GM10248 (cell line): ENCODE measurements around the gene EIF4B.
"Not testable (repeated sequence)": the region's sequence is repeated elsewhere in the genome, so short reads cannot be mapped to it uniquely, and the experiment has no call there.

Source experiments
- CTCF ChIA-PET: fragments of 300-600 bp; sonication (Branson Sonifier 250); formaldehyde crosslinking; extraction: SDS; loops from one replicate; lab custom pipeline; 2021; ENCODE audit warnings: antibody characterized with exemption; lab: Yijun Ruan, JAX
- POLR2A ChIA-PET: fragments of 350-650 bp; sonication (Branson Sonifier 250); formaldehyde crosslinking; extraction: SDS; loops from one replicate; lab custom pipeline; 2020; ENCODE audit warnings: antibody characterized with exemption; lab: Yijun Ruan, JAX
- DNase-seq: peaks from one replicate; pipeline ENCODE4 v3.0.0; 2012; ENCODE audit errors: extremely low spot score
- TF ChIP-seq, protein P1 (sequence below): IDR thresholded peaks from 2 replicates; pipeline ENCODE4 v1.5.1; 2012; ENCODE audit warnings: mild to moderate bottlenecking, low read depth; ENCODE audit errors: extremely low read depth, missing control alignments, control extremely low read depth

Gene EIF4B

DNA sequence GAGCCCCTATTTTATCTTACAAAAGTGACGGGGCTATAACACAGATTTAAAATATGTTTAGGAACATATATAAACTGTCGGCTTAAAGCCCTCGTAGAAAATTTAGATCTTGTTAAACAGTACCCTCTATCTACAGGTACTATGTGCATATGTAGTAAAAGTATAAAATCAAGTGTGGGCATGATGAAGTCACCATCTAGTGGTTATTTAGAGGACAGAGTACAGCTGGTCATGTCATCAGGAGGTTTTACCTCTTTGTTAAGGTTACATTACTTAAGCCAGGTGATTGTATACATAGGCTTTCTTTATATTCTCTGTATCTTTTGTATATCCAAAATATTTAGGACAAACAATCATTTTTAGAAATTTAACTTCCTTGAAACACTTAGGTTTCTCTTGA lies 25.4 kb downstream of the EIF4B start:
- ChIA-PET CTCF (interaction anchor here (1.0 to 1.5 kb wide), 3 partner anchors 15 to 147 kb away, joined by 3 to 9 read pairs (median 3); no protein-coding TSS in a partner anchor), POLR2A (no interaction called here)

DNA sequence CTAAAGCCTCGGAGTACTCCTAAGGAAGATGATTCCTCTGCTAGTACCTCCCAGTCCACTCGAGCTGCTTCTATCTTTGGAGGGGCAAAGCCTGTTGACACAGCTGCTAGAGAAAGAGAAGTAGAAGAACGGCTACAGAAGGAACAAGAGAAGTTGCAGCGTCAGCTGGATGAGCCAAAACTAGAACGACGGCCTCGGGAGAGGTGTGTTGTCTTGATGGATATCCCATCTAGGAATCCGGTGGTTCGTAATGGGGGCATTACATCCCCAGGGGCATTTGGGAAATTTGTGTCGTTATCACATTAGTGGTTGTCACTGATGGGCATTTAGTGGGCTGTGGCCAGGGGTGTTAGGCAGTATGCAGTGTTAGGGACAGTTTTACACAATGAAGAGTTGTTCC lies 27.6 kb downstream of the EIF4B start:
- ChIA-PET CTCF (interaction anchor here (0.9 to 1.9 kb wide), 2 partner anchors 13 to 65 kb away, joined by 3 to 6 read pairs; no protein-coding TSS in a partner anchor), POLR2A (interaction anchor here (0.5 kb wide), 1 partner anchor 20 kb away, joined by 4 read pairs; no protein-coding TSS in a partner anchor)
- not testable (repeated sequence) for DNase-seq

More for the DNA sequence above, 25.4 kb downstream of the EIF4B start:
- no peak for DNase-seq
- TF ChIP-seq, protein P1, sequence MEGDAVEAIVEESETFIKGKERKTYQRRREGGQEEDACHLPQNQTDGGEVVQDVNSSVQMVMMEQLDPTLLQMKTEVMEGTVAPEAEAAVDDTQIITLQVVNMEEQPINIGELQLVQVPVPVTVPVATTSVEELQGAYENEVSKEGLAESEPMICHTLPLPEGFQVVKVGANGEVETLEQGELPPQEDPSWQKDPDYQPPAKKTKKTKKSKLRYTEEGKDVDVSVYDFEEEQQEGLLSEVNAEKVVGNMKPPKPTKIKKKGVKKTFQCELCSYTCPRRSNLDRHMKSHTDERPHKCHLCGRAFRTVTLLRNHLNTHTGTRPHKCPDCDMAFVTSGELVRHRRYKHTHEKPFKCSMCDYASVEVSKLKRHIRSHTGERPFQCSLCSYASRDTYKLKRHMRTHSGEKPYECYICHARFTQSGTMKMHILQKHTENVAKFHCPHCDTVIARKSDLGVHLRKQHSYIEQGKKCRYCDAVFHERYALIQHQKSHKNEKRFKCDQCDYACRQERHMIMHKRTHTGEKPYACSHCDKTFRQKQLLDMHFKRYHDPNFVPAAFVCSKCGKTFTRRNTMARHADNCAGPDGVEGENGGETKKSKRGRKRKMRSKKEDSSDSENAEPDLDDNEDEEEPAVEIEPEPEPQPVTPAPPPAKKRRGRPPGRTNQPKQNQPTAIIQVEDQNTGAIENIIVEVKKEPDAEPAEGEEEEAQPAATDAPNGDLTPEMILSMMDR, result no peak

DNA sequence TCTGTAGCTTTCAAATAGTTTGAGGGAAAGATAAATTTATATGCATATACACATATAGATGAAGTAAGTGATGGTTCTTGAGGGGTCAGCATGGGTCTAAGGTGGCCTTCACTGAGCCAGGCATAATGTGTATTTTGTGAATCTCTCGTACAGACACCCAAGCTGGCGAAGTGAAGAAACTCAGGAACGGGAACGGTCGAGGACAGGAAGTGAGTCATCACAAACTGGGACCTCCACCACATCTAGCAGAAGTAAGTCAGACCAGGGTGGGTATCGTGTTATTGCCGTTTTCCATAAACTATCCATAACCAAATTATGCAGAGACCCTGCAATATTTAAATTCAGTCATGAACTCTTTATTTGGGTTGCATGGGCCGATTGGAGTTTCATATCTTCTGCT lies 28.2 kb downstream of the EIF4B start:
- DNase-seq, result no peak
- ChIA-PET POLR2A (interaction anchor here (0.5 kb wide), 1 partner anchor 21 kb away, joined by 4 read pairs; no protein-coding TSS in a partner anchor), CTCF (interaction anchor here (0.7 to 1.9 kb wide), 3 partner anchors 13 to 64 kb away, joined by 3 to 6 read pairs (median 3); no protein-coding TSS in a partner anchor)
- TF ChIP-seq, protein P1, result no peak

DNA sequence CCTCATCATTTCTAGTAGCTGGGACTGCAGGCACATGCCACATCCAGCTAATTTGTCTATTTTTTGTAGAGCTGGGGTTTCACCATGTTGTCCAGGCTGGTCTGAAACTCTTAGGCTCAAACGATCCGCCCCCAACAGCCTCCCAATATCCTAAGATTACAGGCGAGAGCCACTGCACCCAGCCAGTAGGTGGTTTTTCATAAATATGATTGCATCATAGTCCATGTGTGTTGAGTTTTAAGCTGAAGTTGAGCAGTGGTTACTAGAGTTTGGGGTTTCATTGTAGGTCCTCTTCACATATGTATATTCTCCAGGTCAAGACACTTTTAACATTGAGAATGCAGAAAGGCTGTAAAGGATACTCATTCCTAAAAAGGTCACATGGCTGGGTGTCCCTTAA lies 30.5 kb downstream of the EIF4B start:
- TF ChIP-seq, protein P1, result no peak
- POLR2A ChIA-PET, result no interaction called here
- no peak for DNase-seq
- CTCF ChIA-PET, result interaction anchor here (1.3 to 3.9 kb wide), 3 partner anchors 11 to 29 kb away, joined by 4 to 20 read pairs (median 11); no protein-coding TSS in a partner anchor

DNA sequence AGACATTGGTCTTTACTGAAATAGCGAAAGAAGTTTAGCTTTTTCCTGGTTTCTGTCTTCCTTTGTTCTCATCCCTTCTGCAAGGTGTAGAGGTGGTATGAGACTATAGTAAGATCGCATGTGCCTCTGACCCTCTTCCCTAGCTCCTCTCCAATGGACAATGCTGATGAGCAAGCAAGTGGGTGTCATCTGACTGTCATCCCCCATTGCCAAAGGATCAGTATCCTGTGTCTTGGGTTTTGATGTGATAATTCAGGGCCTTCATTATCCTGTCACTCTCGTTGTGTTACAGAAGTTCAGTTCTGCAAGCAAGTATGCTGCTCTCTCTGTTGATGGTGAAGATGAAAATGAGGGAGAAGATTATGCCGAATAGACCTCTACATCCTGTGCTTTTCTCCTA lies 33.6 kb downstream of the EIF4B start:
- DNase-seq, result no peak
- ChIA-PET POLR2A (no interaction called here), CTCF (interaction anchor here (1.3 to 2.4 kb wide), 2 partner anchors 14 to 25 kb away, joined by 4 to 7 read pairs; no protein-coding TSS in a partner anchor)
- TF ChIP-seq, protein P1, result no peak

DNA sequence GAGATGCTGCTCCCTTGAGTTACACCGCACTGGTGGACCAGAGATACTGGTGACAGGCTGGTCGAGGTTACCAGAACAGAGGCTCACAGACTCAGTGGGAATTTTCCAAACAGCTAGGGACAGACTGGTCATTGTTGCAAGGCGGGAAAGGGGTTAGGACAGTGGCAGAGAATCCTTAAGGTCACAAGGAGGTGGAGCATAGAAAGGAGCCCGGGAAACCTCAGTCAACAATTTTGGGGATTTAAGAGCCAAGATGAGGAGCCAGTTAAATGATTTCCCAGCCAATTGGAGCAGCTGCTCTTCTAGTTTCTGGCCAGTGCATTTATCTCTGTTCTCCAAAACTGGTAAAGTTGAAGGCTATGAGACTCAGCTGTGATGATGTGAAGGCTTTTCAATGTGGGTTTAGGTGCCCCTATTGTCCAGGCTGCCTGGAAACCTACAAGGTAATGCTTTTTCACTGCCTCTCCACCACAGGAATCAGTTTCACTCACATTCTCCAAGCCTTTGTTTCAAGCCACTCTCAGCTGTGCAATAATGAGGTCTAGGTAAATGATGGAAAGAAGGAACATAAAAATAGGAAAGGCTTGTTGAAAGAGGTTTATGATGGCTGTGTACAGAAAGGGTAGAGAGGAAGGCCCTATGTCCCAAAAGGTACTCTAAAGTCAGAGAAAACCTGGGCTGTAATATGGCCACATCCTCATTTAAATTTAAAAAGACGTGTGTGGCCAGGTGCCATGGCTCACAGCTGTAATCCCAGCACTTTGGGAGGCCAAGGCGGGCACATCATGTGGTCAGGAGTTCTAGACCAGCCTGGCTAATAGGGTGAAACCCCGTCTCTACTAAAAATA lies 36.6 kb downstream of the EIF4B start:
- TF ChIP-seq, protein P1, result no peak
- DNase-seq, result no peak
- ChIA-PET POLR2A (no interaction called here), CTCF (interaction anchor here (1.0 to 17.8 kb wide), 4 partner anchors 10 to 62 kb away, joined by 3 to 264 read pairs (median 13); no protein-coding TSS in a partner anchor)
